Stimulated activated CD4-positive, alpha-beta T cell treated with anti-CD3 and anti-CD28 coated beads, Interleukin-2, amount 100 ng/mL, for 24 hours (primary cell): ENCODE measurements around the gene PTPRN2.
"Not testable (repeated sequence)": the region's sequence is repeated elsewhere in the genome, so short reads cannot be mapped to it uniquely, and the experiment has no call there.

Experiments used
- DNase-seq, 2 donors: peaks; one replicate each; pipeline ENCODE4 v3.0.0-alpha.2; 2020

PTPRN2 gene

DNA sequence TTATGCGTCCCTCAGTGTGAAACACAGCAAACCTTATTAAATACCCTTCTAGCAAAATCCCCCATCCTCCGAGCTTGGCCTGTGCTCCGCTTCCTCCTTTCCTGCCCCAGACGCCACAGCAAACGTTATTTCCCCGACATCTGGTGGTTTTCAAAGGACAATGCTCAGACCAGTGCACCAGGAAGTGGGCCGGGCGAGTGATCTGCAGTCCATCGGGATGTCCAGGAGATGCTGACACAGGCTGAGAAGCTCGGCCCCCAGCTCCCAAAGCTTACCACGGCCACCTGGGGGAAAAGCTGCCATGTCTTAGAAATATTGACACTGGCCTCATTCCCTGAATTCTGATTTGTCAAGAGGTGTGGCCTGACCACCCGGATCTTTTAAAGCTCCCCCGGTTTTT lies 129.5 kb downstream of the PTPRN2 start:
- no peak for DNase-seq

DNA sequence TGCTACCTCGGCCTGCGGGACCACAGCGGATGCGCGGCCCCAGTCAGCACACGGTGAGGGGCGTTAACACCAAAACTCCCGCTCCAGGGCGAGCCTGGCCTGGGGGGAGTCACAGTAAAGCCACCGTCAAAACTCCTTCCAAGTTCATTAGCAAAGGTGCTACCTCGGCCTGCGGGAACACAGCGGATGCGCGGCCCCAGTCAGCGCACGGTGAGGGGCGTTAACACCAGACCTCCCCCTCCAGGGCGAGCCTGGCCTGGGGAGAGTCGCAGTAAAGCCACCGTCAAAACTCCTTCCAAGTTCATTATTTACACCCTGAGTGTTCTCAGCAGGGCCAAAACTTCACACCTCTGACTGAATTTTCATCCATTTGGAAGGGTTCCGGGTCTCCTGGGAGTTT lies 130.0 kb downstream of the PTPRN2 start:
- not testable (repeated sequence) for DNase-seq

DNA sequence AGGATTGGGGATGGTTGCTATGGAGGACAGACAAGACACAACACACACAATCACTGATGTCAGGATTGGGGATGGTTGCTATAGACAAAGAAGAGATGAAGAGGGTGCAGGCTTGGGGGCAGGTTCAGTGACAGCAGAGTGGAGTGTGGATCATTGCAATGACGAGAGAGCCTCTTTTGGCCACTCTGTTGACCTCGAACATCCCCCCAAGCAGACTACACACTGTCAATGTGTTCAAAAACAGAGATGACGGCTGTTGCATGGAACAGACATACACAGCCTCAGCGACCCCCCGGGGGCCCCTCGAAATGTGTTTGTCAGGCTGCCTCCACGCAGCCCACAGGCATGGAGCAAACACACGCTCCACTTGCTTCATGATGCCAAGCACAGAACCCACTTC lies 133.0 kb downstream of the PTPRN2 start:
- no peak for DNase-seq

- no peak for DNase-seq
Observed at GRCh38 chr7:158453663-158454062, 134.0 kb downstream of the PTPRN2 start.

DNA sequence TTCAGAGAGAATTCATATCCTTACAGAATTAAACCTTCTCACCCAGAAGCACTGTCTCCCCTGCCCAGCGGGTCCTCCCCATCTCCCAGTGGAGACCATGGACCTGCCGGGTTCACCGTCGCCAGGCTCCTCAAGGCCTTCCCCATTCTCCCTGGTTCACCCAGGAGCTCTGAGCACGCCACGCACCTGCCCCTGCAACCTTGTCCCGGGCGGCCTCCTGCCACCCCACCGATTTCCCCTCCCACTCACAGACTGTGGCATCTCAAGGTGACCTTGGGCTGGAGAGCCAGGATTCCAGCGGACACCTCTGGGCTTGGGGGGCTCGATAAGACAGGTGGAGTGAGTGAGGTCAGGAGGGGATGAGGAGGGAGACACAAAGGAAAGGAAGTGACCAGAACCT lies 135.3 kb downstream of the PTPRN2 start:
- no peak for DNase-seq

- DNase-seq: no peak
Observed at GRCh38 chr7:158450476-158451124, 137.0 kb downstream of the PTPRN2 start.

DNA sequence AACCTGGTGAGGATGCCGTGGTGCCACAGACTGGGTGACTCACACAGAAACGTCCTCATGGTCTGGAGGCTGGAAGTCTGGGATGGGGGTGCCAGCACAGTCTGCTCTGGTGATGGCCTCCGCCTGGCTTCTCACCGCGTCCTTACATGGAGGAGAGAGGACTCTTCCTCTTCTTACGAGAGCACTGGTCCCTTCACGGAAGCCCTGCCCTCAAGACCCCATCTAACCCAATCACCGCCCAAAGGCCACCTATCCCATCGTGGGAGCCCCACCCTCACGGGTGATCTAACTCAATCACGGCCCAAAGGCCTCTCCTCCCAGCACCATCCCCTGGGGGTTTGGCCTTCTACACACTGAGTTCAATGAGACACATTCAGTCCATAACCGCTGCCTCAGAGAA lies 137.7 kb downstream of the PTPRN2 start:
- DNase-seq: no peak

DNA sequence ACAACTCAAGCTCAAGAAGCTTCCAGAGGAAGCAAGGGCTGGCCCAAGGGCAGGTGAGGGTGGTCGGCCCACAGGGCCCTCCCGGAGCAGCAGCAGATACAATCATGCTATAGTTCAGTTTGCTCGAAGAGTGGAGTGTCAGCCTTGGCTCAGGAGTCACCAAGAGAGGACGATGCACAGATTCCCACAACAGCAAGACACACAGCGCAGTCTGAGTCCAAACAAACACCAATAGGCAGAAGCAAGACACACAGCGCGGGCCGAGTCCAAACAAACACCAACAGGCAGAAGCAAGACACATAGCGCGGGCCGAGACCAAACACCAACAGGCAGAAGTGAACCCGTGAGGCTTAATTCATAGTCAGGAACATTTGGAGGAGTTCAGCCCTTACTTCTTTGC lies 138.4 kb downstream of the PTPRN2 start:
- DNase-seq: no peak

- no peak for DNase-seq
Observed at GRCh38 chr7:158448430-158449100, 139.1 kb downstream of the PTPRN2 start.

GRCh38 chr7:158447506-158448171 lies 140.0 kb downstream of the PTPRN2 start:
- DNase-seq: no peak

- DNase-seq: no peak
Observed at GRCh38 chr7:158447151-158447505, 140.5 kb downstream of the PTPRN2 start.

DNA sequence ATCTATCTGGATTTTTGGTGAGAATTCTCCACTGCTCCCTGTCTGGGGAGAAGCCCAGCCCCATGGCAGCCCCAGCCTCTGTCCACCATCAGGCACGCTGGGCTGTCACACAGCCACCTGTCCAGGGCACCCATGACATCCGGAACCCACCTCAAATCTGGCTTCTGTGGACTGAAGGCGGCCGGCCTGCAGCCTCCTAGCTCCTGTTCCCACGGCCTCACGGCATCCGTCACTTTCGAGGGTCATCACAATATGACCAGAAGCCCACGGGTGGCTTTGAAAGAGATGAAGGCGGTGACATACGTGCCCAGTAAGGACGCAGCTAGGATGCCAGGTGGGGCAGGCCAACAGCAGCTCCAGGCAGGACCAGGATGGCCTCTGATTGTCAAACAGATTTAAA lies 140.9 kb downstream of the PTPRN2 start:
- DNase-seq: no peak

GRCh38 chr7:158446281-158446680 lies 141.3 kb downstream of the PTPRN2 start:
- no peak for DNase-seq

DNA sequence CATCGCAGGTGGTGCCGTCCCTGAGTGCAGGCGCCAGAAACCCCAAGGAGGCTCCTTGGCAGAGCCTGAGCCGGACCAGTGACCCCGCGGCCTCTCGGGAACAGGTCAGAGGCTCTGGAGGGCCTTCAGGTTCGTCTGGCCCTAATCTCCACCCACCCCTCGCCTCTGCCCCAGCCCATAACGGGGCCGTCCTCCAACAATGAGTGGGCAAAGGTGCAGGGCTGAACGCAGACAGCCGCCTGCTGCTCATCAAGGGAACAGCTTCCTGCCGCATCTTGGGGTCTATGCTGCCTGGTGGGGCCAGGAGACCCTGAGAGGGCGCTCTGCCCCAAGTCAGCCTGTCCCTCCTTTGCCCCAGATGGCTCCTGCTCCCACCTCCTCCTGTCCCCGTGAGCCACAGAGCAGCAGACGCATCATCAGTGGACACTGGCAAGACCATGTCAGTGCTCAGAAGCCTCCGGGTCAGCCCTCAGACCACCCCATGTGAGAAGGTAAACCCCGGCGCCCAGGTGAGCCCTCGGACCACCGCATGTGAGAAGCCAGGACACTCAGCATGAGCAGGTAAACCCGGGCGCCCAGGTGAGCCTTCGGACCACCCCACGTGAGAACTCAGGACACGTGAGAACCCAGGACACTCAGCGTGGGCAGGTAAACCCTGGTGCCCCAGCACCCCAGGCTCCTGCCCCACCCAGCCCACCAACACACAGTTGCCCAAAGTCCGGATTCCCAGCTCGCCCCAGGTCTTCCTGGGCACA lies 142.0 kb downstream of the PTPRN2 start:
- DNase-seq: no peak

DNA sequence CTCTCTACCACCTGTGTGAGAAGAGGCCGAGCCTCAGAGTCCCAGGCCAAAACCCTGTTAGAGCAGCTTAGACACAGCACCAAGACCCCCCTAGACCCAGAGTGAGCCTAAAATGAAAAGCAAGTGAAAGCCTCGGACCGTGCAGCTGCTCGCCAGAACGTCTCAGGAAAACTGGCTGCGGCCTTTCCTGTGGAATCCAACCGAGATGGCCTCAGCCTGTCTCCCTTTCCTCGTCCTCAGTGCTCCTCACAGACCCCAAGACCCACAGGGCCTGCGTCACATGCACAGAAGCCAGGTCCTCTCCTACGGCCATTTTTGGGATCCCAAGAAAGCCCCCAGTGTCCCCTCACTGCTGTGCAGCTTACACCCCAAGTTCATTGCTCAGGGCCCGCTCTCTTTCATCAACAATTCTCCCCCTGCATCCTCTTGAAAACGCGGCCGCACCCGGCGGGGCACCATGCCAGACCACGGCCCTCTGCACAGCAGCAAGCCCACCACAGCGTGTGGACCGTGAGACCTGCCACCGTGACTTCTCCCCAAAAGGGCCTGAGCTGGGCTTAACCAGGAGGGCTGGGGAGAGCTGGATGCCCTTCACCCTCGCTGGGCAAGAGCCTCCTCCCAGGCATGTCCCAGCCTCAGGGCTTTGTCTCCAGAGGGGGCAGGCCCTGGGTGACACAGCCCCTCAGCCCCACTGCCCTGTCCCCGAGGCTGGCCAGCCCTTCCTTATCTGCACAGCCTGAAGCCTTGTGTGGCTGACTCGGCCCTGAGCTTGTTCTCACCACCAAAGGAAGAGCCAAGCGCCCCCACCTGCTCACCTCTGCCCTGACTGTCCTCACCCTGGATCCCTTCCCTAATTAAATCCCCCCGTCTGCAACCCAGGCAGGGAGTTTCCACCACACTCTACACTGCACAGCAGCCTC lies 142.9 kb downstream of the PTPRN2 start:
- DNase-seq: no peak

DNA sequence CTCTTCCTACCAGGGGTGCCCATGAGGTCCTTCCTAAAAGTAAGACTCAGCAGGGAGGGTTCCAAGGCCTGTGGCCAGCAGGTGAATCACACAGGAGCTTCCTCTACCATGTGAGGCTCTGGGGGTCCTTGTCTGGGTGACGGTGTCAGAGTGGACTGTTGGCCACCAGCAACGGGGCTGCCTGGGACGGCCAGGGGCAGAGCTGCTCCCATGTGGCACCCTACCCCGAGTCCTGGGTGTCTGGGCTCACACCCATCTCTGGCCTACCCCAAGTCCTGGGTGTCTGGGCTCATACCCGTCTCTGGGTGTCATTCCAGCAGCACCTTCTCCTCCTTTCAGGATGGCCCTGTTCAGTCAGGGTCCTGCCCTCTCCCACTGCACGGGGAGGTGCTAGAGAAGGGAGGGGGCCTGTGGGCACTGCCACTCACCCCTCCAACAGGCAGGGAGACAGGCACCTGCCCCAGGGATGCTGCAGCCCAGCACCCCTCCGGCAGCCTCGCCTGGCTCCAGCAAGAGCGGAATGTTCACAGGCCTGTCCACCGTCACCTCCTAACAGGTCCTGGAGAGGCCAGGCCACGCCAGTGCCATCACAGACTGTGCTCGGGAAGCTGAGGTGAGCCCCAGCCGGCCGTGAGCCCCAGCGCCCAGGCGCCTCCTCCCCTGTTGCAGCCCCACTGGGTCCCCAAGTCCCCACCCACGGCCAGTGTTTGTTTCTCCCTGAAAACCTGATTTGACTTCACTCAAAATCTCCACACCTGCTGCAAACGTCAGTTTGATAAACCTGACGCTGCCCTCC lies 143.7 kb downstream of the PTPRN2 start:
- DNase-seq: no peak

GRCh38 chr7:158443014-158443687 lies 144.5 kb downstream of the PTPRN2 start:
- DNase-seq: no peak

DNA sequence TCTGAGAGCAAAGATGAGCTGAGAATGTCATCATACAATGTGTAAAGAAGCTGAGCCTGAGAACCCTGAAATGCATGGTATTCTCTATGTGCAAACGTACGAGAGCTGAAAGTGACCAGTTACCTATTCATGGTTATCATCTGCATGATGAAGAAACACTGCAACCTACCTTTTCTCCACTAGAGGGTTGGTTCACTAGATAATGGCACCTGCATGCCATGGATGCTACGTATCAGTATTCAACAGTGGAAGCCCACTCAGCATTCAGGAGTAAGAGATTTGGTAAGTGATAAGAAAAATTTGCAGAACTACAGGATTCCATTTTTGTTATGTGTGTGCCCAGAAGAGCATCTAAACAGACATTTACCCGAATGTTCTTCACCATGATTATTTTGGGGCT lies 145.4 kb downstream of the PTPRN2 start:
- DNase-seq: no peak

DNA sequence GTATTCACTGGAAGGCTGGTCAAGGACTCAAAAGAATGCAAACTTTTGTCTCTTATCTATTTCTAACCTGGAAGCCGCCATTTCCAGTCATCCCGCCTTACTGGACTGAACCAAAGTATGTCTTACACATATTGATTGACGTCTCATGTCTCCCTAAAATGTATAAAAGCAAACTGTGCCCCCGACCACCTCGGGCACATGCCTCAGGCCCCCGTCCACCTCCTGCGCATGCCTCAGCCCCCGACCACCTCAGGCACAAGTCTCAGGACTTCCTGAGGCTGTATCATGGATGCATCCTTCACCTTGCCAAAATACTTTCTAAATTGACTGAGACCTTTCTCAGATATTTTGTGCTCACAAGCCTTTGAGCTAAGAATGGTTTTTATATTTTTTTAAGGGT lies 148.6 kb downstream of the PTPRN2 start:
- DNase-seq: no peak

GRCh38 chr7:158432369-158433341 lies 155.0 kb downstream of the PTPRN2 start:
- no peak for DNase-seq
